Measurements from ENCODE around the gene BRD1. TPM values are rescaled to one million over a fixed set of nuclear protein-coding genes. Genes with fewer than 3 reads are reported as not detected.
"Not testable (repeated sequence)": the region's sequence is repeated elsewhere in the genome, so short reads cannot be mapped to it uniquely, and the experiment has no call there.

The BRD1 gene
- total and polyA plus RNA-seq, 2 donors = 26.3 to 29.4 TPM

GRCh38 chr22:49783926-49784629, 43.6 kb downstream of the BRD1 start:
- Histone ChIP-seq H3K4me1 (ENCODE audit: insufficient read depth) (no peaks in the 10 kb centered on the region), H3K27ac (ENCODE audit: low read depth) (no peak overlapping the region), H3K4me3 (ENCODE audit: low read depth, low read length) (no peak overlapping the region), H3K36me3 (ENCODE audit: insufficient read depth) (peaks cover 4% of the 10 kb centered on the region)
- WGBS = 91% methylated on average over 47 of the region's 47 CpGs
- DNase-seq (ENCODE audit: extremely low spot score) = no peak

GRCh38 chr22:49783036-49783746, 44.5 kb downstream of the BRD1 start:
- no peak for DNase-seq (ENCODE audit: extremely low spot score)
- peaks cover 4% of the 10 kb centered on the region for H3K36me3 ChIP-seq (ENCODE audit: insufficient read depth)
- H3K27ac ChIP-seq (ENCODE audit: low read depth) = no peak overlapping the region
- WGBS = 91% methylated on average over 26 of the region's 29 CpGs
- H3K4me1 ChIP-seq (ENCODE audit: insufficient read depth) = no peaks in the 10 kb centered on the region
- no peak overlapping the region for H3K4me3 ChIP-seq (ENCODE audit: low read depth, low read length)

- H3K4me1 ChIP-seq (ENCODE audit: insufficient read depth); H3K27ac ChIP-seq (ENCODE audit: low read depth); H3K36me3 ChIP-seq (ENCODE audit: insufficient read depth); H3K4me3 ChIP-seq (ENCODE audit: low read depth, low read length); DNase-seq (ENCODE audit: extremely low spot score): not testable (repeated sequence)
- WGBS = 95% methylated on average over 21 of the region's 21 CpGs
These were observed 45.8 kb downstream of the BRD1 start for GRCh38 chr22:49781886-49782285.

- no peak overlapping the region for H3K27ac ChIP-seq (ENCODE audit: low read depth)
These were observed 46.3 kb downstream of the BRD1 start for GRCh38 chr22:49781289-49781782.

GRCh38 chr22:49780698-49781288, 46.9 kb downstream of the BRD1 start:
- DNase-seq (ENCODE audit: extremely low spot score) = no peak
- Histone ChIP-seq H3K4me1 (ENCODE audit: insufficient read depth) (no peaks in the 10 kb centered on the region), H3K36me3 (ENCODE audit: insufficient read depth) (peaks cover 4% of the 10 kb centered on the region), H3K27ac (ENCODE audit: low read depth) (no peak overlapping the region), H3K4me3 (ENCODE audit: low read depth, low read length) (no peak overlapping the region)
- 69% methylated on average over 19 of the region's 19 CpGs for WGBS

More at GRCh38 chr22:49781289-49781782, 46.3 kb downstream of the BRD1 start:
- Histone ChIP-seq H3K4me1 (ENCODE audit: insufficient read depth) (no peaks in the 10 kb centered on the region), H3K36me3 (ENCODE audit: insufficient read depth) (peaks cover 4% of the 10 kb centered on the region), H3K4me3 (ENCODE audit: low read depth, low read length) (no peak overlapping the region)
- DNase-seq (ENCODE audit: extremely low spot score) = no peak
- WGBS = 92% methylated on average over 16 of the region's 16 CpGs

- Histone ChIP-seq H3K4me1 (ENCODE audit: insufficient read depth) (no peaks in the 10 kb centered on the region), H3K27ac (ENCODE audit: low read depth) (no peak overlapping the region), H3K4me3 (ENCODE audit: low read depth, low read length) (no peak overlapping the region), H3K36me3 (ENCODE audit: insufficient read depth) (peaks cover 1% of the 10 kb centered on the region)
- DNase-seq (ENCODE audit: extremely low spot score) = no peak
- WGBS = 72% methylated on average over 34 of the region's 34 CpGs
These were observed 47.6 kb downstream of the BRD1 start for GRCh38 chr22:49779853-49780697.

GRCh38 chr22:49779211-49779610, 48.5 kb downstream of the BRD1 start:
- Histone ChIP-seq H3K4me3 (ENCODE audit: low read depth, low read length) (no peak overlapping the region), H3K4me1 (ENCODE audit: insufficient read depth) (no peaks in the 10 kb centered on the region), H3K27ac (ENCODE audit: low read depth) (no peak overlapping the region), H3K36me3 (ENCODE audit: insufficient read depth) (no peaks in the 10 kb centered on the region)
- no peak for DNase-seq (ENCODE audit: extremely low spot score)
- WGBS = 89% methylated on average over 13 of the region's 13 CpGs

- Histone ChIP-seq H3K36me3 (ENCODE audit: insufficient read depth) (peaks cover 2% of the 10 kb centered on the region), H3K27ac (ENCODE audit: low read depth) (no peak overlapping the region), H3K4me3 (ENCODE audit: low read depth, low read length) (no peak overlapping the region), H3K4me1 (ENCODE audit: insufficient read depth) (no peaks in the 10 kb centered on the region)
- WGBS = 90% methylated on average over 40 of the region's 40 CpGs
- DNase-seq (ENCODE audit: extremely low spot score) = no peak
These were observed 50.0 kb downstream of the BRD1 start for GRCh38 chr22:49777569-49778249.

GRCh38 chr22:49776891-49777290, 50.8 kb downstream of the BRD1 start:
- WGBS = 90% methylated on average over 29 of the region's 29 CpGs
- H3K36me3 ChIP-seq (ENCODE audit: insufficient read depth) = peaks cover 2% of the 10 kb centered on the region
- no peak overlapping the region for H3K27ac ChIP-seq (ENCODE audit: low read depth)
- H3K4me1 ChIP-seq (ENCODE audit: insufficient read depth) = no peaks in the 10 kb centered on the region
- DNase-seq (ENCODE audit: extremely low spot score) = no peak
- no peak overlapping the region for H3K4me3 ChIP-seq (ENCODE audit: low read depth, low read length)

- 96% methylated on average over 31 of the region's 31 CpGs for WGBS
- Histone ChIP-seq H3K4me3 (ENCODE audit: low read depth, low read length) (no peak overlapping the region), H3K36me3 (ENCODE audit: insufficient read depth) (peaks cover 2% of the 10 kb centered on the region), H3K27ac (ENCODE audit: low read depth) (no peak overlapping the region), H3K4me1 (ENCODE audit: insufficient read depth) (no peaks in the 10 kb centered on the region)
- no peak for DNase-seq (ENCODE audit: extremely low spot score)
These were observed 51.7 kb downstream of the BRD1 start for GRCh38 chr22:49775867-49776511.

- Histone ChIP-seq H3K4me1 (ENCODE audit: insufficient read depth) (no peaks in the 10 kb centered on the region), H3K4me3 (ENCODE audit: low read depth, low read length) (no peak overlapping the region), H3K27ac (ENCODE audit: low read depth) (no peak overlapping the region), H3K36me3 (ENCODE audit: insufficient read depth) (peaks cover 2% of the 10 kb centered on the region)
- 93% methylated on average over 26 of the region's 26 CpGs for WGBS
- DNase-seq (ENCODE audit: extremely low spot score) = no peak
These were observed 52.3 kb downstream of the BRD1 start for GRCh38 chr22:49775191-49775866.

GRCh38 chr22:49774499-49775151, 53.0 kb downstream of the BRD1 start:
- H3K27ac ChIP-seq (ENCODE audit: low read depth) = no peak overlapping the region
- H3K4me3 ChIP-seq (ENCODE audit: low read depth, low read length) = no peak overlapping the region
- H3K36me3 ChIP-seq (ENCODE audit: insufficient read depth) = peaks cover 2% of the 10 kb centered on the region

More at GRCh38 chr22:49774499-49775151, 53.0 kb downstream of the BRD1 start:
- WGBS = 78% methylated on average over 21 of the region's 21 CpGs
- H3K4me1 ChIP-seq (ENCODE audit: insufficient read depth) = no peaks in the 10 kb centered on the region
- no peak for DNase-seq (ENCODE audit: extremely low spot score)
